CD4-positive, alpha-beta T cell treated with Interleukin-2 at 100 ng/mL for 4 hours (primary cell): ENCODE measurements around the gene ARHGAP11A.
"Not testable (repeated sequence)": the region's sequence is repeated elsewhere in the genome, so short reads cannot be mapped to it uniquely, and the experiment has no call there.

Source experiments
- DNase-seq: peaks from one replicate; pipeline ENCODE4 v3.0.0-alpha.2; 2020; ENCODE audit warnings: low spot score

Gene ARHGAP11A, protein sequence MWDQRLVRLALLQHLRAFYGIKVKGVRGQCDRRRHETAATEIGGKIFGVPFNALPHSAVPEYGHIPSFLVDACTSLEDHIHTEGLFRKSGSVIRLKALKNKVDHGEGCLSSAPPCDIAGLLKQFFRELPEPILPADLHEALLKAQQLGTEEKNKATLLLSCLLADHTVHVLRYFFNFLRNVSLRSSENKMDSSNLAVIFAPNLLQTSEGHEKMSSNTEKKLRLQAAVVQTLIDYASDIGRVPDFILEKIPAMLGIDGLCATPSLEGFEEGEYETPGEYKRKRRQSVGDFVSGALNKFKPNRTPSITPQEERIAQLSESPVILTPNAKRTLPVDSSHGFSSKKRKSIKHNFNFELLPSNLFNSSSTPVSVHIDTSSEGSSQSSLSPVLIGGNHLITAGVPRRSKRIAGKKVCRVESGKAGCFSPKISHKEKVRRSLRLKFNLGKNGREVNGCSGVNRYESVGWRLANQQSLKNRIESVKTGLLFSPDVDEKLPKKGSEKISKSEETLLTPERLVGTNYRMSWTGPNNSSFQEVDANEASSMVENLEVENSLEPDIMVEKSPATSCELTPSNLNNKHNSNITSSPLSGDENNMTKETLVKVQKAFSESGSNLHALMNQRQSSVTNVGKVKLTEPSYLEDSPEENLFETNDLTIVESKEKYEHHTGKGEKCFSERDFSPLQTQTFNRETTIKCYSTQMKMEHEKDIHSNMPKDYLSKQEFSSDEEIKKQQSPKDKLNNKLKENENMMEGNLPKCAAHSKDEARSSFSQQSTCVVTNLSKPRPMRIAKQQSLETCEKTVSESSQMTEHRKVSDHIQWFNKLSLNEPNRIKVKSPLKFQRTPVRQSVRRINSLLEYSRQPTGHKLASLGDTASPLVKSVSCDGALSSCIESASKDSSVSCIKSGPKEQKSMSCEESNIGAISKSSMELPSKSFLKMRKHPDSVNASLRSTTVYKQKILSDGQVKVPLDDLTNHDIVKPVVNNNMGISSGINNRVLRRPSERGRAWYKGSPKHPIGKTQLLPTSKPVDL

DNA sequence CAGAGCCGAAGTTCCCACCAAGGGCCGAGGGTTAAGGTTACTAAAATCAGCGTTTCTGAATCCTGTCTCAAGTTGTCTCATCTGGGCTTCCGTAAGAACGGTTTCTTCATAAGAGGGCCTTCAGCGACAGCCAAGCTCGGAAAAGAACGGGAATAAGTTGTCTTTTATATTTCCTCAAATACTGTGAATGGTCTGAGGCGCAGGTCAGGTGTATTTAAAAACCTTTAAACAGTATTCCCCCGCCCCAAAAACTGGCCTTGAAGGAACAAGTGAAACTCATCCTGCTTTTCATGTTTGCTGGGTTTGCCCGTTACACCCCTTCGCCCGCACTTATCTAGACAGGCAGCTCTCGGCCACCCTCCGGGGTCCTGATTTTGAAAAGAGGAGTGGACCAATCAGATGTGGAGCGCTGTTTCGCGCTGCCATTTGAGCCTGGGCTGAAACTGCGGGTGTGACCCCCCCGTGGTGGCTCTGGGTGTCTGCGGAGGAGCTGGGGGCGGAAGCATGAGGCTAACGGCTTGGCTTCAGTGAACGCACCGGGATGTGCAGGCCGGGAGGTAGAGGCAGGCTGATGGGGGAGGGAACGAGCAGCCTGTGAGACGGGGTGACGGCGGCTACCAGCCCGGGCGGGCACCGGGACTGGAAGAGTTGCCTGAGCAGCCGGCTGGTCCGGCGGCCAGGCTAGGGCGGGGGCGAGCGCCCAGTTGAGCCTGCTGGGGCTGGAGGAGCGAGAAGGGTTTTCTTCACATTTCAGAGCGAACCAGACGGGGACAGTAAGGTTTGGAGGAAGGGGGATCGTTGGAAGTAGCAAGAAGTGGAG is at the start of gene ARHGAP11A:
Gene ARHGAP11A (plus strand): TSS at position 454 of the 820 bp plus-strand sequence. CDS start 708 bp downstream, outside the sequence.
- DNase-seq, result peak; percentile 93

DNA sequence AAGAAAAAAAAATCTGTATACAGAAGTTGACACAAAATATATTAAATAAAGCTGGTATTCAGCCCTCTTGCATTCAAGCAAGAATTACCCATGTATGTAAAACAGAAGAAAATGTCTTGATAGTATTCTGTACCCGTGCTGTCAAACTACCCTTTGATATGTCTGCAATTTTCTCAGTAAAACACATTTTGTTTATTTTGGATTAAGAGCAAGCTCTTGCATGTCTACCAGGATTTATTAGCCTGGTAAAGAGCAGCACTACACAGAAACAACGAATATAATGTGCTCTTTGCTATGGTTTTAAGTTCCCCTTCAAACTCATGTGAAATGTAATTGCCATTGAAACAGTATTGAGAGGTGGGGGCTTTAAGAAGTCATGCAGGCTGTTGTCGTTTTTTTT is 46.3 kb upstream of the ARHGAP11A start:
- not testable (repeated sequence) for DNase-seq

DNA sequence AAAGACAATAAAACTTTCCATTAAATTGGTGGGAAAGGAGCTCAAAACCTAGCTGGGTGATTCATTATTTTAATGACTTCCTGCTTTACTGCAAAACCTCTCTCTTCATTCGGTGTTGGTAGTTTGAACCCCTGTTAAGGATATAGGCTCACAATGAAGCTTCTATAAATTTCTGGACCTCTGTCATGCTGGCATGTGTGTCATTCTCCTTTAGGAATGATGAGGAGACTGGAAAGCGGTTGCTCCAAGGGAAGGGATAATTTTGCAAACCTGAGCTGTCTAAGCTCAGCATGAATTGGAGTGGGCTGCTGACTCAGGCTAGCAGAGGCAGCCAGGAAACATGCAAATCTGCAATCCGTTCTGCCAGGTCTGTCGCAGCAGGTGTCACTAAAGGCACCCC is 36.8 kb upstream of the ARHGAP11A start:
- not testable (repeated sequence) for DNase-seq

GRCh38 chr15:32585844-32586243 is 29.5 kb upstream of the ARHGAP11A start:
- not testable (repeated sequence) for DNase-seq

- not testable (repeated sequence) for DNase-seq
Observed at GRCh38 chr15:32593151-32593550, 22.2 kb upstream of the ARHGAP11A start, which contains the start of gene GOLGA8N. GOLGA8N (plus strand) TSS chr15:32593456.

- not testable (repeated sequence) for DNase-seq
Observed at GRCh38 chr15:32609518-32609917, 5.8 kb upstream of the ARHGAP11A start.

- peak; percentile 34 for DNase-seq
Observed at GRCh38 chr15:32610719-32611118, 4.6 kb upstream of the ARHGAP11A start.

DNA sequence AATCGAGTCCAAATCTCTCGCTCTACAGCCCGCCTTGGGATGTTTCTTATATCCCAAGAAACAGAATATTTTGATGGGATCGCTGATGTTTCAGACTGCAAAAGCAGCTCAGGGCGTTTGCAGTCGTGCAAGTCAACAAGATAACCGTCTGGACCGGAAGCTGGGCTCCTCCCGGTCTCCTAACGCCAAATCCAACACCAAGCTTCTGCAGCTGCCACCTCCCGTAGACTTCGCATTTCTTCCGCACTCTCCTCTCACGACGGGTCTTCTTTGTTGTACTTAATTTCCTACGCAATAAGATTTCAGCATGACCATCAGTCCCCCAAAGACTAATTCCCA is 623 bp upstream of the ARHGAP11A start:
- DNase-seq, result not testable (repeated sequence)

DNA sequence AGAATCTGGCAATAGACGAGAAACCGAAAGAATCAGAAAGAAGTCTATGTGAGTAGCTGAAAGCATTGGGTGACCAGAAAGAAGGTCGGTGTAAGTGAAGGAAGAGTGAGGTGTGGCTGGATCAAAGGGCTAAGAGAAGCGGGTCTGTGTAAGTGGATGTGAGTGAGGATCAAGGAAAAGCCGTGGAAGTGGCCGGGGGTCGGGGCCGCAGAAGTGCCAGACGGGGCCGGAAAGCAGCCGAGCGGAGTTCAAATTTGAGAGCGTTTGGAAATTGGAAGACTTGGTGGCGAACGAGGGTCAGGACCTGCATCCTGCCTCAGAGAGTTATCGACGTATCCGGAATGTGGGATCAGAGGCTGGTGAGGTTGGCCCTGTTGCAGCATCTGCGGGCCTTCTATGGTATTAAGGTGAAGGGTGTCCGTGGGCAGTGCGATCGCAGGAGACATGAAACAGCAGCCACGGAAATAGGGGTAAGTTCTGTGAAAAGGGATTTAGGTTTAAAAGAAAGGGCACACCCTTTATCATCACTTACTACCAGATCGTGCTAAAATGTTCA is 645 bp downstream of the ARHGAP11A start:
- not testable (repeated sequence) for DNase-seq

DNA sequence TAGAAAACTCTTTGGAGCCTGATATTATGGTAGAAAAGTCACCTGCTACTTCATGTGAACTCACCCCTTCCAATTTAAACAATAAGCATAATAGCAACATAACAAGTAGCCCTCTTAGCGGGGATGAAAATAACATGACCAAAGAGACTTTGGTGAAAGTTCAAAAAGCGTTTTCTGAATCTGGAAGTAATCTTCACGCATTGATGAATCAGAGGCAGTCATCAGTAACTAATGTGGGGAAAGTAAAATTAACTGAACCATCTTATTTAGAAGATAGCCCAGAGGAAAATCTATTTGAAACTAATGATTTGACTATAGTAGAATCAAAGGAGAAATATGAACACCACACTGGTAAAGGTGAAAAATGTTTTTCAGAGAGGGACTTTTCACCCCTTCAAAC is 21.1 kb downstream of the ARHGAP11A start:
- DNase-seq, result no peak

DNA sequence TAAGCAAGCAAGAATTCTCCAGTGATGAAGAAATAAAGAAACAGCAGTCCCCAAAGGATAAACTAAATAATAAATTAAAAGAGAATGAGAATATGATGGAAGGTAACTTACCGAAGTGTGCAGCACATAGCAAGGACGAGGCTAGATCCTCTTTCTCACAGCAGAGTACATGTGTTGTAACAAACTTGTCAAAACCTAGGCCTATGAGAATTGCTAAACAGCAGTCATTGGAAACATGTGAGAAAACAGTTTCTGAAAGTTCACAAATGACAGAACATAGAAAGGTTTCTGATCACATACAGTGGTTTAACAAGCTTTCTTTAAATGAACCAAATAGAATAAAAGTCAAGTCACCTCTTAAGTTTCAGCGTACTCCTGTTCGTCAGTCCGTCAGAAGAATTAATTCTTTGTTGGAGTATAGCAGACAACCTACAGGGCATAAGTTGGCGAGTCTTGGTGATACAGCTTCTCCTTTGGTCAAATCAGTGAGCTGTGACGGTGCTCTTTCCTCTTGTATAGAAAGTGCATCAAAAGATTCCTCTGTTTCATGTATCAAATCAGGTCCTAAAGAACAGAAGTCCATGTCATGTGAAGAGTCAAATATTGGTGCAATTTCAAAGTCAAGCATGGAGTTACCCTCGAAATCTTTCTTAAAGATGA is 21.7 kb downstream of the ARHGAP11A start:
- DNase-seq, result no peak

GRCh38 chr15:32637704-32638103 is 22.4 kb downstream of the ARHGAP11A start:
- DNase-seq, result no peak

DNA sequence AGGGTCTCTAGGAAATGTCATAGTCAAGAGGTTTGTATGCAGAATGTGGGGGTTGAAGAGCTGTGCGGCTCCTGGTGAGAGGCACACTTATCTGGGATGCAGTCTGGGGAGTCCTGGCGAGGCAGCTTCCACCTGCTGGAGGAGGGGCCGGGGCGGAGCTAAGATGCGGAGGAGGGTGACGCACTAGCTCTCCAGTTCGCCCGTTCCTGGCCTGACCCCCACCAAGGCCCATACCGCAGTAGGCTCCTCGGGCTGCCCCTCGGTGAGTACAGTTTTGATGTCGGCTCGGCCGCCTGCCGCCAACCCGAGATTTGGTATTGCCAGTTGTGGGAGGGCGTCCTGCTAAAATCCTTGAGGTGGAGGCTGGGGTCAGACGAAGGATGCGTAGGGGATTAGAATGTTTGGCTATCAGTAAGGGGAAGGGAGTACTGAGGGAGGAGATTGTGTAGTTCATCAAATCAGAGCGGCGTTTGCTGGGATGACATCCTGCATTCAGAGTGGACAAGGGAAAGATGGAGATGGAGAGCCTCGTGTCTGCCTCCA is 26.3 kb downstream of the ARHGAP11A start, which contains the start of gene SCG5:
Gene SCG5 (plus strand): TSS at position 194 of the 543 bp plus-strand sequence. CDS start 1,883 bp downstream, outside the sequence.
- no peak for DNase-seq

- no peak for DNase-seq
Observed at GRCh38 chr15:32642667-32643435, 27.5 kb downstream of the ARHGAP11A start.

DNA sequence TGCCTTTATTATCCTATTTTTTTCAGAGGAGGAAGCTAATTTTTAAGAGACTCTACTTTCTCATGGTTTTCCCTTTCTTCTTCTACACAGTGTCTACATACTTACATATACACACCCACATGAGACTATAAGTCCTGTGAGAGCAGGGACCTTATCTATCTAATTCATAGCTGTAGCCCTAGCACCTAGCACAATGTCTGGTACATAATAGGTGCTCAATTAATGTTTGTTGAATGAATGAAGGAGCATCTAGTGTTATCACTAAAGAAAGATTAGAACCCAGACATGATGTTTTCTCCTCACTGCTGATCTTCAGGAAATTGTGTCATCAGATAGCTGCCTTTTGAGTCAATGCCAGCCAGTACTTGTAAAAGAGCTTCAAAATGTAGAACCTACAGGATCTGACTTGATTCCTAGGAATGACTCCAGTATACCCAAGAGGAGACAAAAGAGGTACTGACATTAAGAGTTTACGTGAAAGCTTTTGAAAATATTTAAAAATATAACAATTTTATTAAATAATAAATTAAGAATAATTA is 28.7 kb downstream of the ARHGAP11A start:
- DNase-seq, result no peak

GRCh38 chr15:32646291-32646690 is 31.0 kb downstream of the ARHGAP11A start:
- no peak for DNase-seq

GRCh38 chr15:32649342-32649741 is 34.0 kb downstream of the ARHGAP11A start:
- no peak for DNase-seq

DNA sequence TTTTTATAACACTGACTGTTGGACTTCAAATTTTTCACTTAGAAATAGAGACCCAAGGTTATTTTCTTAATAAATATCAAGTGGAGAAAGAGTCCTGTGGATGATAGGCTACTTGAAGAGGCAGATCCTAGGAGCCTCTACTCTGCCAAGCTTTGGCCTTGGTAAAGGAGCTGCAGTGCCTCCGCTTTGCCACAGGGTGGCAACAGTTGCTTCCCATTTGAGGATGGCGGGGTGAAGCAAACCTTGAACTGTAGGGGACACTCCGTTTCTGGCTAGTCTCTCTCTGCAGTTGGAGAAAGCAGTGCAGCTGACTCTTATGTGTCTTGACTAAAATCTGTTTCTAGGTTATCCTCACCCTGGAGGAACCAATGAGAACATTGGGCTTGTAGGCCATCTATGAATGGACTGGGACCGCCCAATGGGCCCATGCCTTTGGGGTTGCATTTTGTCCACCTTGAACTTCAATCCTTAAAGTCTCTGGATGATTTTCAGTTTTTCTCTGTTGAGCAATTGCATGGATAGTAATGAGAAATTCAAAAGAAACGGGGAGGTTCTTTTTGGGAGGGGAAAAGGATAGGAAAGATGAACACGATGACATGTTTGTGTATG is 36.0 kb downstream of the ARHGAP11A start:
- DNase-seq, result peak; percentile 62

DNA sequence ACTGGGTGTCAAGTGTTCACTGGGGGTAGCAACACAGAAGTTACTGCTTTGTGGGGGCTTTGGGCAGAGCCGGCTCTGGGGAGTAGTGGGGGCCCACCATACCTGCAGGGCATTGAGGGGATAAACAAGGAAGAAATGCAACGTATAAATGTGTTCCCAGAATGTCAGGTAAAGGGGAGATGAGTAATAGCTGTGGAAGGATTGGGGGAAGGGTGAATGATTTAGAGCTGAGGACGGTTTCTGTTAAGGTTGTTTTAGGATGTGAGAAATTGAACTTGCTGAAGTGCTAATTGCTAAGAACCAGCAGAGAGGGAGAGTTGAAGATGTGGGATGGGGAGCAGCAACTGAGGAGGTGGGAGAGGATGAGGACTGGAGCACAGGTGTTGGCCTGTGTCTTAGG is 36.9 kb downstream of the ARHGAP11A start:
- no peak for DNase-seq
